ENCODE data around the gene ACTR1B. TPM values are rescaled to one million over a fixed set of nuclear protein-coding genes. Genes with fewer than 3 reads are reported as not detected.
"Not testable (repeated sequence)": the region's sequence is repeated elsewhere in the genome, so short reads cannot be mapped to it uniquely, and the experiment has no call there.

ACTR1B gene
- 52.9 and 59.2 TPM in 2 replicates for total RNA-seq

GRCh38 chr2:97663962-97664635 is at the start of gene ACTR1B:
ACTR1B (minus strand) TSS chr2:97664044; CDS start chr2:97663890, 154 bp downstream.
- peaks cover 6% of the 10 kb centered on the region for H3K36me3 ChIP-seq (ENCODE audit: control insufficient read depth, insufficient read depth, low read length)
- peak within 1 kb of the TSS; percentile 60 for H3K4me3 ChIP-seq (ENCODE audit: low read depth, low read length)
- no peak for FAIRE-seq
- DNase-seq (ENCODE audit: low read depth), result peak; percentile 95
- peak; percentile 32 for TF ChIP-seq CTCF (IDR thresholded peaks at IDR 0.05; ENCODE audit: insufficient read depth, low read length, severe bottlenecking)
- no peaks in the 10 kb centered on the region for H3K27me3 ChIP-seq (ENCODE audit: control insufficient read depth, insufficient read depth, low read length)

- Histone ChIP-seq H3K36me3 (ENCODE audit: control insufficient read depth, insufficient read depth, low read length) (no peaks in the 10 kb centered on the region), H3K27me3 (ENCODE audit: control insufficient read depth, insufficient read depth, low read length) (no peaks in the 10 kb centered on the region), H3K4me3 (ENCODE audit: low read depth, low read length) (no peak overlapping the region)
- DNase-seq (ENCODE audit: low read depth) (no peak), FAIRE-seq (peak; percentile 43)
- TF ChIP-seq CTCF (IDR thresholded peaks at IDR 0.05; ENCODE audit: insufficient read depth, low read length, severe bottlenecking), result no peak
Measured at GRCh38 chr2:97712693-97713295, 49.0 kb upstream of the ACTR1B start.

- H3K27me3 ChIP-seq (ENCODE audit: control insufficient read depth, insufficient read depth, low read length); H3K36me3 ChIP-seq (ENCODE audit: control insufficient read depth, insufficient read depth, low read length); DNase-seq (ENCODE audit: low read depth); H3K4me3 ChIP-seq (ENCODE audit: low read depth, low read length); FAIRE-seq: not testable (repeated sequence)
Measured at GRCh38 chr2:97712175-97712574, 48.3 kb upstream of the ACTR1B start.

- no peaks in the 10 kb centered on the region for H3K36me3 ChIP-seq (ENCODE audit: control insufficient read depth, insufficient read depth, low read length)
- no peak for DNase-seq (ENCODE audit: low read depth)
- FAIRE-seq, result no peak
- TF ChIP-seq CTCF (IDR thresholded peaks at IDR 0.05; ENCODE audit: insufficient read depth, low read length, severe bottlenecking), result no peak
- no peaks in the 10 kb centered on the region for H3K27me3 ChIP-seq (ENCODE audit: control insufficient read depth, insufficient read depth, low read length)
- no peak overlapping the region for H3K4me3 ChIP-seq (ENCODE audit: low read depth, low read length)
Measured at GRCh38 chr2:97711394-97711711, 47.5 kb upstream of the ACTR1B start.

- no peaks in the 10 kb centered on the region for H3K36me3 ChIP-seq (ENCODE audit: control insufficient read depth, insufficient read depth, low read length)
- TF ChIP-seq CTCF (IDR thresholded peaks at IDR 0.05; ENCODE audit: insufficient read depth, low read length, severe bottlenecking), result no peak
- no peak overlapping the region for H3K4me3 ChIP-seq (ENCODE audit: low read depth, low read length)
- FAIRE-seq (no peak), DNase-seq (ENCODE audit: low read depth) (no peak)
- no peaks in the 10 kb centered on the region for H3K27me3 ChIP-seq (ENCODE audit: control insufficient read depth, insufficient read depth, low read length)
Measured at GRCh38 chr2:97708608-97709007, 44.8 kb upstream of the ACTR1B start.

GRCh38 chr2:97708048-97708380 is 44.2 kb upstream of the ACTR1B start:
- Histone ChIP-seq H3K36me3 (ENCODE audit: control insufficient read depth, insufficient read depth, low read length) (no peaks in the 10 kb centered on the region), H3K27me3 (ENCODE audit: control insufficient read depth, insufficient read depth, low read length) (no peaks in the 10 kb centered on the region), H3K4me3 (ENCODE audit: low read depth, low read length) (no peak overlapping the region)
- no peak for TF ChIP-seq CTCF (IDR thresholded peaks at IDR 0.05; ENCODE audit: insufficient read depth, low read length, severe bottlenecking)
- FAIRE-seq (no peak), DNase-seq (ENCODE audit: low read depth) (no peak)

All from bronchial epithelial cell (primary cell).